Heart left ventricle (tissue), 16 donors: ENCODE measurements around the gene ITGAX. TPM values are rescaled to one million over a fixed set of nuclear protein-coding genes. Genes with fewer than 3 reads are reported as not detected.

Source experiments
- ATAC-seq, 4 donors: fragments of 200-7000 bp; cut with Tn5 transposase; one replicate each; pipeline ENCODE4 v1.9.1; 2020 to 2022; ENCODE audit warnings: moderate library complexity in 4 of 4, mild to moderate bottlenecking in 3 of 4, moderate number of reproducible peaks in 1 of 4
- DNase-seq, 5 donors: peaks; one replicate each; pipeline ENCODE4 v3.0.0-alpha.2; 2020
- H3K27ac ChIP-seq, 12 donors: fragments of 200-600 bp; sonication (generic) in 4 of 12; one replicate each; pipeline versions ENCODE4 v1.5.0 to v1.8.0; 2016 to 2022; ENCODE audit warnings: mild to moderate bottlenecking in 2 of 12
- H3K27me3 ChIP-seq, 9 donors: fragments of 200-600 bp; sonication (generic) in 2 of 9; one replicate each; pipeline versions ENCODE4 v1.5.1 to v1.8.0; 2016 to 2022; ENCODE audit warnings: mild to moderate bottlenecking in 3 of 9
- H3K36me3 ChIP-seq, 9 donors: fragments of 200-600 bp; sonication (generic) in 2 of 9; one replicate each; pipeline versions ENCODE4 v1.5.0 to v1.8.0; 2018 to 2022; ENCODE audit warnings: mild to moderate bottlenecking in 2 of 9
- H3K4me1 ChIP-seq, 12 donors: fragments of 200-600 bp; sonication (generic) in 4 of 12; one replicate each; pipeline versions ENCODE4 v1.5.0 to v1.8.0; 2016 to 2022; ENCODE audit warnings: mild to moderate bottlenecking in 3 of 12
- H3K4me3 ChIP-seq, 12 donors: fragments of 200-600 bp; sonication (generic) in 4 of 12; one replicate each; pipeline versions ENCODE4 v1.5.0 to v1.8.0; 2017 to 2022; ENCODE audit warnings: mild to moderate bottlenecking in 9 of 12, moderate library complexity in 4 of 12
- H3K9me3 ChIP-seq, 12 donors: fragments of 200-600 bp; sonication (generic) in 4 of 12; one replicate each; pipeline versions ENCODE4 v1.5.0 to v1.8.0; 2016 to 2022; ENCODE audit warnings: mild to moderate bottlenecking in 1 of 12
- POLR2A ChIP-seq, 2 donors: fragments of 450-650 bp; IDR thresholded peaks; one replicate each; pipeline ENCODE4 v1.6.1; 2017; ENCODE audit warnings: antibody characterized with exemption in 2 of 2, mild to moderate bottlenecking in 2 of 2, moderate library complexity in 2 of 2
- WGBS, 4 donors: extraction: QIAGEN DNeasy Blood & Tissue Kit in 2 of 4; methylation state at CpG; one replicate each; pipeline versions ENCODE4 v1.1.5 to v1.1.7; 2013 to 2018; 5-methylcytosine and 5-hydroxymethylcytosine counted together
- intact Hi-C, 10 donors: fragments of 100-400 bp; cut with DNase I; formaldehyde crosslinking; loops; one replicate each; pipeline versions ENCODE4 v1.11.1 to v1.14.2; 2022
- polyA plus RNA-seq, 2 donors: library from polyadenylated mRNA; stranded (reverse); fragments of 200-250 nt; gene quantifications; one replicate each; pipeline ENCODE4 v1.2.3, GENCODE V29; 2013
- total RNA-seq, 9 donors: library from RNA; depleted of rRNA in 2 of 9; stranded (reverse); fragments of >200 nt in 2 of 9; fragmentation: NEBNext Ultra II Directional in 3 of 9; extraction: Animal tissue kit (Norgen Biotek cat#: 25700) in 3 of 9; gene quantifications; one replicate each; pipeline versions ENCODE4 v1.1.0 to v1.2.4, GENCODE V29; 2016 to 2023
- TF ChIP-seq, protein P1 (sequence below), 12 donors: fragments of 200-600 bp; sonication (generic) in 4 of 12; IDR thresholded peaks; one replicate each; pipeline versions ENCODE4 v1.5.0 to v1.8.0; 2018 to 2022; ENCODE audit warnings: antibody characterized with exemption in 12 of 12, mild to moderate bottlenecking in 5 of 12
- donor health status: ischemic (EF 13 %, LVEDD 7.1; RV severe dilation, severe dysfunction).
- donor health status: healthy with polysubstance abuse.
- donor health status: DM: no; HTN: yes; CAD: no.
- donor health status: DM: no; HTN: no; CAD: no.
- donor health status: ischemic (EF 25% LVEDD 6.9; RV normal size, moderate dysfunction).
- donor health status: ischemic (EF 25% LVEDD 5.7; RV mildly dilated, moderate dysfunction).
- donor health status: healthy.
- donor health status: DM: yes; HTN: yes; CAD: no.
- donor health status: ischemic (EF 35%, LVEDD 5.7; RV mildly dilated, moderate dysfunction).
- donor health status: nonischemic (EF 11% LVEDD 7.7; RV severe dilation, severe dysfunction).
- donor health status: DM: yes; HTN: yes; CAD: no.
- donor health status: PGD.
- donor health status: ischemic (EF 29% LVEDD 5.4; RV normal size, mild dysfunction).
- donor health status: nonischemic (EF 23%, LVEDD 6.1; RV moderate dilation, normal function).

The ITGAX gene
- total and polyA plus RNA-seq, 11 donors = 0.73 to 52.7 (median 2.0) TPM

DNA sequence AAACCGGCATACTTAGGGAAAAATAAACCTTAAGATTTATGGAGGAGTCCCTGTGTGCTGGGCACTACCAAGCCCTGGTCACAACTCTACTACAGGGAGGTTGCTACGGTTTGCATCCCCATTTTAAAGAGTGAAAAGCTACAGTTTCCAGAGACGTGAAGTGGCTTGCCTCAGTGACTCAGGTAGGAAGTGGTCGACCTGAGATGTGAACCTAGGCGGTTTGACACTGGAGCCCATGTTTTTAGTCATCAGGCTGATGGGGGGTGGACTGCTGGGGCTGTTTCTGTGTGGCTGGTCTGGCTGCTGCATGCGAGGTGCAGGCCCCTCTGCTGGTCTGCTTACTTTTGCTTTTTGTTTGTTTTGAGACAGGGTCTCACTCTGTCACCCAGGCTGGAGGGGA is 66.6 kb downstream of the ITGAX start:
- 68 to 74% (median 71%) methylated on average over 6 of the region's 6 CpGs for WGBS, 4 donors
- intact Hi-C loops = loop anchor here in 1 of 10 donors (10.0 kb wide), 1 partner anchor 227 kb away; no protein-coding TSS in a partner anchor
- peak in 1 of 5 donors; percentile 44 for DNase-seq
- H3K9me3 ChIP-seq = peaks cover 0 to 3% (median 0%) of the 10 kb centered on the region in 12 donors
- H3K4me1 ChIP-seq = peaks cover 0 to 16% (median 0%) of the 10 kb centered on the region in 12 donors
- H3K36me3 ChIP-seq = peaks cover 0 to 9% (median 0%) of the 10 kb centered on the region in 9 donors
- ATAC-seq = no peak
- no peak overlapping the region for H3K4me3 ChIP-seq
- TF ChIP-seq, protein P1, sequence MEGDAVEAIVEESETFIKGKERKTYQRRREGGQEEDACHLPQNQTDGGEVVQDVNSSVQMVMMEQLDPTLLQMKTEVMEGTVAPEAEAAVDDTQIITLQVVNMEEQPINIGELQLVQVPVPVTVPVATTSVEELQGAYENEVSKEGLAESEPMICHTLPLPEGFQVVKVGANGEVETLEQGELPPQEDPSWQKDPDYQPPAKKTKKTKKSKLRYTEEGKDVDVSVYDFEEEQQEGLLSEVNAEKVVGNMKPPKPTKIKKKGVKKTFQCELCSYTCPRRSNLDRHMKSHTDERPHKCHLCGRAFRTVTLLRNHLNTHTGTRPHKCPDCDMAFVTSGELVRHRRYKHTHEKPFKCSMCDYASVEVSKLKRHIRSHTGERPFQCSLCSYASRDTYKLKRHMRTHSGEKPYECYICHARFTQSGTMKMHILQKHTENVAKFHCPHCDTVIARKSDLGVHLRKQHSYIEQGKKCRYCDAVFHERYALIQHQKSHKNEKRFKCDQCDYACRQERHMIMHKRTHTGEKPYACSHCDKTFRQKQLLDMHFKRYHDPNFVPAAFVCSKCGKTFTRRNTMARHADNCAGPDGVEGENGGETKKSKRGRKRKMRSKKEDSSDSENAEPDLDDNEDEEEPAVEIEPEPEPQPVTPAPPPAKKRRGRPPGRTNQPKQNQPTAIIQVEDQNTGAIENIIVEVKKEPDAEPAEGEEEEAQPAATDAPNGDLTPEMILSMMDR (IDR thresholded peaks at IDR 0.05) = no peak
- TF ChIP-seq POLR2A (IDR thresholded peaks at IDR 0.05) = no peak
- H3K27me3 ChIP-seq = peaks cover 0 to 2% (median 0%) of the 10 kb centered on the region in 9 donors
- H3K27ac ChIP-seq = no peak overlapping the region

DNA sequence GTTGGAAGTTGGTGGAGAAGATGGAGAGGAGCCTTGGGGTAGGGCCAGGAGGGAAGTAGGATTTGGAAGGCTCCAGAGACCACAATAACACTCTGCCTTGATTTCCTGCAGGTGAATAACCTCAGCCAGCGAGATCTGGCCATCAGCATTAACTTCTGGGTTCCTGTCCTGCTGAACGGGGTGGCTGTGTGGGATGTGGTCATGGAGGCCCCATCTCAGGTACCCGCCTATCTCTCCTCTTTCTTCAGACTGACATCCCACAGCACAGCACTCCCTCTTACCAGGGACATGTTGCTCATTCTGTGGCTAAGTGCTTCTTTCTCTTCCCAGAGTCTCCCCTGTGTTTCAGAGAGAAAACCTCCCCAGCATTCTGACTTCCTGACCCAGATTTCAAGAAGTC is 68.3 kb downstream of the ITGAX start:
- peaks cover 0 to 10% (median 0%) of the 10 kb centered on the region in 9 donors for H3K36me3 ChIP-seq
- intact Hi-C loops = loop anchor here in 1 of 10 donors (10.0 kb wide), 1 partner anchor 228 kb away; no protein-coding TSS in a partner anchor
- H3K4me3 ChIP-seq = no peak overlapping the region
- peaks cover 0 to 2% (median 0%) of the 10 kb centered on the region in 9 donors for H3K27me3 ChIP-seq
- DNase-seq = no peak
- WGBS, 4 donors = 46 to 63% (median 52%) methylated on average over 2 to 3 of the region's 3 CpGs
- peaks cover 0 to 23% (median 2%) of the 10 kb centered on the region in 12 donors for H3K4me1 ChIP-seq
- TF ChIP-seq, protein P1 (IDR thresholded peaks at IDR 0.05) = no peak
- TF ChIP-seq POLR2A (IDR thresholded peaks at IDR 0.05) = no peak
- H3K27ac ChIP-seq = peak overlapping the region in 3 of 12 donors; percentile 38 to 54 (median 51)
- H3K9me3 ChIP-seq = no peaks in the 10 kb centered on the region
- peak in 3 of 4 donors; percentile 8 to 23 (median 10) for ATAC-seq

DNA sequence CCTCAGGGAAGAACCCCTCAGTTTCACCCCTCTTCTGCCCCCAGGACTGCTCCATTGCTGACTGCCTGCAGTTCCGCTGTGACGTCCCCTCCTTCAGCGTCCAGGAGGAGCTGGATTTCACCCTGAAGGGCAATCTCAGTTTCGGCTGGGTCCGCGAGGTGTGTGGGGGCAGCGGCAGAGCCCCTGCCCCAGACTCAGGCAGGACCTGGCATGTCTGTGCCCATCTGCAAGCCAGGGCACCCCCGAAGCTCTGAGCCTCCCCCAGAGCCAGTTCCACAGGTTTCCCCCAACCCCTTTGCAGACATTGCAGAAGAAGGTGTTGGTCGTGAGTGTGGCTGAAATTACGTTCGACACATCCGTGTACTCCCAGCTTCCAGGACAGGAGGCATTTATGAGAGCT is 68.8 kb downstream of the ITGAX start:
- Histone ChIP-seq H3K27ac (peak overlapping the region in 3 of 12 donors; percentile 38 to 54 (median 51)), H3K36me3 (peaks cover 0 to 10% (median 0%) of the 10 kb centered on the region in 9 donors), H3K4me1 (peaks cover 0 to 27% (median 3%) of the 10 kb centered on the region in 12 donors), H3K4me3 (no peak overlapping the region), H3K9me3 (no peaks in the 10 kb centered on the region), H3K27me3 (peaks cover 0 to 2% (median 0%) of the 10 kb centered on the region in 9 donors)
- ATAC-seq (peak in 3 of 4 donors; percentile 2 to 6 (median 4)), DNase-seq (no peak)
- 55 to 71% (median 64%) methylated on average over 10 to 12 of the region's 12 CpGs for WGBS, 4 donors
- TF ChIP-seq, protein P1 (IDR thresholded peaks at IDR 0.05) = no peak
- TF ChIP-seq POLR2A (IDR thresholded peaks at IDR 0.05) = no peak
- intact Hi-C loops = loop anchor here in 1 of 10 donors (10.0 kb wide), 1 partner anchor 229 kb away; no protein-coding TSS in a partner anchor

DNA sequence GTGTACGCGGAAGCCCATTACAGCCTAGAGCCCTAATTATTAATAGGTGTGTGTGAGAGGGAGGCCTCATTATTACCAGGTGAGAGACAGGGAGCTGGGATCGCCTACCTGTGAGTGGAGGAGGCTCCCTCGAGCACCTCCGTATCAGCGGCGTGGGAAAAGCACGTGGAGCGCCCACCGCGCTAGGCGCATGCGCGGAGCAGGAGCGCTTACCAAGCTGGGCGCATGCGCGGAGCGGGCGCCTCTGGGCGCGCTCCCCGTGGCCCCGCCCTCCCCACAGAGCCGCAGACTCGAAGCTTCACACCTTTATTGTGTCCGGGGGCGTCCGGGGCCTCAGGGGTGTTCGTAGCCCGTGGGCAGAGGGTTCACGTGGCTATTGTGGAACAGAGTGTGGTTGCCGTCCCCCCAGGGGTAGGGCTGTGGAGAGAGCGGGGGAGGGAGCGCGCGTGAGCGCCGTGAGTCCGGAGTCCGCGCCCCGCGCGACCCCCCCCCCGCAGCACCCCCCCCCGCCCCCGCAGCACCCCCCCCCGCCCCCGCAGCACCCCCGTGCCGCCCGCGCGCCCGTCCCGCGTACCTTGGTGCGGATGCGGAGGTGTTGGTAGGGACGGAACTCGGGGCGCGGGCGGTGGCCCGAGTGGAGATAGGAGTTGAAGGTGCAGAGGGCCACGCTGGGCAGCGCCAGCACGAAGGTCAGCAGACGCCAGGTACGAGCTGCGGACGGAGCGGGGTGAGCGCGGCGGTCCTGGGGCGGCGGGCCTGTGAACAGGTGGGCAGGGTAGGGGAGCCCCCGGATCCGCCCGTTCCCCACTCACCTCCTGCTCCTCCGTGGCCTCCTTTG is 72.7 kb downstream of the ITGAX start:
- TF ChIP-seq, protein P1 (IDR thresholded peaks at IDR 0.05) = no peak
- TF ChIP-seq POLR2A (IDR thresholded peaks at IDR 0.05) = no peak
- Histone ChIP-seq H3K4me1 (peaks cover 0 to 50% (median 13%) of the 10 kb centered on the region in 12 donors), H3K4me3 (peak overlapping the region; percentile 25 to 72 (median 58)), H3K27ac (peak overlapping the region; percentile 86 to 100 (median 95)), H3K9me3 (no peaks in the 10 kb centered on the region), H3K27me3 (no peaks in the 10 kb centered on the region), H3K36me3 (peaks cover 0 to 10% (median 0%) of the 10 kb centered on the region in 9 donors)
- intact Hi-C loops = loop anchor here in 1 of 10 donors (10.0 kb wide), 1 partner anchor 233 kb away; no protein-coding TSS in a partner anchor
- ATAC-seq (peak in 3 of 4 donors; percentile 25 to 37 (median 28)), DNase-seq (peak; percentile 54 to 87 (median 74))
- 11 to 26% (median 19%) methylated on average over 25 to 75 of the region's 83 CpGs for WGBS, 4 donors
